Left lung (tissue), 10 donors: ENCODE data around the gene HIGD2A. TPM values are rescaled to one million over a fixed set of nuclear protein-coding genes. Genes with fewer than 3 reads are reported as not detected.

ENCODE experiments used
- ATAC-seq: fragments of 200-7000 bp; cut with Tn5 transposase; one replicate; pipeline ENCODE4 v1.9.1; 2020; ENCODE audit warnings: moderate library complexity
- DNase-seq, 4 donors: peaks; one replicate each; pipeline ENCODE4 v3.0.0-alpha.2; 2013 to 2020
- H3K27ac ChIP-seq, 2 donors: fragments of 200-600 bp; sonication (generic) in 1 of 2; one replicate each; pipeline versions ENCODE4 v1.5.0 to v1.8.0; 2020 to 2021
- H3K27me3 ChIP-seq, 2 donors: fragments of 200-600 bp; sonication (generic) in 1 of 2; one replicate each; pipeline versions ENCODE4 v1.5.0 to v1.8.0; 2020 to 2021
- H3K36me3 ChIP-seq, 2 donors: fragments of 200-600 bp; sonication (generic) in 1 of 2; one replicate each; pipeline versions ENCODE4 v1.5.0 to v1.8.0; 2020 to 2021
- H3K4me1 ChIP-seq, 2 donors: fragments of 200-600 bp; one replicate each; pipeline ENCODE4 v1.8.0; 2021
- H3K4me3 ChIP-seq, 2 donors: fragments of 200-600 bp; sonication (generic) in 1 of 2; one replicate each; pipeline versions ENCODE4 v1.5.0 to v1.8.0; 2020 to 2021; ENCODE audit warnings: mild to moderate bottlenecking in 1 of 2
- H3K9me3 ChIP-seq, 2 donors: fragments of 200-600 bp; sonication (generic) in 1 of 2; one replicate each; pipeline versions ENCODE4 v1.5.0 to v1.8.0; 2020 to 2021
- intact Hi-C, 2 donors: fragments of 100-400 bp; cut with DNase I; formaldehyde crosslinking; loops; one replicate each; pipeline versions ENCODE4 v1.11.2 to v1.14.2; 2022
- microRNA-seq, 2 donors: library from miRNA; unstranded; fragments of <30 nt; microRNA quantifications; one replicate each; pipeline ENCODE4, GENCODE V29; 2019
- polyA plus RNA-seq, 6 donors: library from polyadenylated mRNA; unstranded; fragments of 120-200 nt; gene quantifications; one replicate each; pipeline ENCODE4 v1.2.1, GENCODE V29; 2013; ENCODE audit not compliant: insufficient read length in 6 of 6
- total RNA-seq, 2 donors: library from RNA; stranded (reverse); fragmentation: NEBNext Ultra II Directional; extraction: Animal tissue kit (Norgen Biotek cat#: 25700); gene quantifications; one replicate each; pipeline ENCODE4 v1.2.1, GENCODE V29; 2021
- TF ChIP-seq, protein P1 (sequence below), 2 donors: fragments of 200-600 bp; sonication (generic) in 1 of 2; IDR thresholded peaks; one replicate each; pipeline versions ENCODE4 v1.5.0 to v1.8.0; 2021; ENCODE audit warnings: antibody characterized with exemption in 2 of 2
- donor health status: DM: no; HTN: yes; CAD: no.
- donor health status: DM: no; HTN: no; CAD: no.

The HIGD2A gene
- total and polyA plus RNA-seq, 8 donors = 77.7 to 110 (median 88.8) TPM

DNA sequence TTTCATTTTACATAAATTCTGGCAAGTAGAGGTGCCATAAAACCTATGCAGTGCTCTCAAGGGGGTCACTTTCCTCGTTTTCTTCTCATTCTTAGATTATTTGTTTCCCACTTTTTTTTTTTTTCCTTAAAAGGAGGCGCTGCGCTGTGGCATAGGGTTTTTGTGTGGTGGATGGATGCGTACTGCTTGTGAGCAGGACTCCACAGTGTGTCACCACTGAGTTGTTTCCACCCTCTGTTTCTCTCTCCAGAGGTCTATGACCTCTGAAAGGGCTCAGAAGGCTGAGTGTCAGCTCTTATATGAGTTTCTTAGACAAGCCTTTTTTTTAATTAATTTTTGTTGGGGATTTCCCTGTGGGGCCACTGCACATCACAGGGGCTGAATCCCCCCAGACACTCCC lies 41.4 kb downstream of the HIGD2A start:
- no peaks in the 10 kb centered on the region for H3K27me3 ChIP-seq
- DNase-seq = no peak
- H3K36me3 ChIP-seq = no peaks in the 10 kb centered on the region
- intact Hi-C loops = no loop called here
- TF ChIP-seq, protein P1, sequence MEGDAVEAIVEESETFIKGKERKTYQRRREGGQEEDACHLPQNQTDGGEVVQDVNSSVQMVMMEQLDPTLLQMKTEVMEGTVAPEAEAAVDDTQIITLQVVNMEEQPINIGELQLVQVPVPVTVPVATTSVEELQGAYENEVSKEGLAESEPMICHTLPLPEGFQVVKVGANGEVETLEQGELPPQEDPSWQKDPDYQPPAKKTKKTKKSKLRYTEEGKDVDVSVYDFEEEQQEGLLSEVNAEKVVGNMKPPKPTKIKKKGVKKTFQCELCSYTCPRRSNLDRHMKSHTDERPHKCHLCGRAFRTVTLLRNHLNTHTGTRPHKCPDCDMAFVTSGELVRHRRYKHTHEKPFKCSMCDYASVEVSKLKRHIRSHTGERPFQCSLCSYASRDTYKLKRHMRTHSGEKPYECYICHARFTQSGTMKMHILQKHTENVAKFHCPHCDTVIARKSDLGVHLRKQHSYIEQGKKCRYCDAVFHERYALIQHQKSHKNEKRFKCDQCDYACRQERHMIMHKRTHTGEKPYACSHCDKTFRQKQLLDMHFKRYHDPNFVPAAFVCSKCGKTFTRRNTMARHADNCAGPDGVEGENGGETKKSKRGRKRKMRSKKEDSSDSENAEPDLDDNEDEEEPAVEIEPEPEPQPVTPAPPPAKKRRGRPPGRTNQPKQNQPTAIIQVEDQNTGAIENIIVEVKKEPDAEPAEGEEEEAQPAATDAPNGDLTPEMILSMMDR (IDR thresholded peaks at IDR 0.05) = no peak
- no peak for ATAC-seq
- no peaks in the 10 kb centered on the region for H3K4me1 ChIP-seq
- no peak overlapping the region for H3K27ac ChIP-seq
- no peaks in the 10 kb centered on the region for H3K9me3 ChIP-seq
- no peak overlapping the region for H3K4me3 ChIP-seq

DNA sequence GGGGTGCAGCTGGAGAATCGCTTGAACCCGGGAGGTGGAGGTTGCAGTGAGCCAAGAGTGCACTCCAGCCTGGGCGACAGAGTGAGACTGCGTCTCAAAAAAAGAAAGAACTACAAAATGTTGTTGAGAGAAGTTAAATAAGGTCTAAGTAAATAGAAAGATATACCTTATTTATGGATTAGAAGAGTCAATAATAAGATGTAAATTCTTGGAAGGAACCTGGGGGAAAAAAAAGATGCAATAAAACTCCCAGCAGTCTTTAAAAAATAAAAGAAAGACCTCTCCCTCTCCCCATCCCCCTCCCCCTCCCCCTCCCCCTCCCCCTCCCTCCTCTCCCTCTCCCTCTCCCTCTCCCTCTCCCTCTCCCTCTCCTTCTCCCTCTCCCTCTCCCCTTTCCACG lies 44.2 kb downstream of the HIGD2A start:
- Histone ChIP-seq H3K4me1 (peaks cover 5 to 7% of the 10 kb centered on the region in 2 donors), H3K9me3 (no peaks in the 10 kb centered on the region), H3K4me3 (no peak overlapping the region), H3K27me3 (no peaks in the 10 kb centered on the region), H3K27ac (no peak overlapping the region), H3K36me3 (no peaks in the 10 kb centered on the region)
- intact Hi-C loops = no loop called here
- no peak for ATAC-seq
- DNase-seq = no peak
- TF ChIP-seq, protein P1 (IDR thresholded peaks at IDR 0.05) = no peak

DNA sequence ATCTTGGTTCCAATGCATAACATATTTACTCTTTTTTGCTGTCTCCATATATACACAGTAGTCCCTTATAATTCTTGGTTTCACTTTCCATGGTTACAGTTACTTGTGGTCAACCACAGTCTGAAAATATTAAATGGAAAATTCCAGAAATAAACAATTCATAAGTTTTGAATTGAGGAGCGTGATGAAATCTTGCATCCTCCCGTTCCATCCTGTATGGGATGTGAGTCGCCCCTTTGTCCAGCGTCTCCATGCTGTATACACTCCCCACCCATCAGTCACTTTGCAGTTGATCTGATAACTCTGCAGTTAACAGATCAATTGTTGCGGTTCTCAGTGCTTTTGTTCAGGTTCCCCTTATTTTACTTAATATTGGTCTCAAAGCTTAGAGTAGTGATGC lies 48.1 kb downstream of the HIGD2A start:
- Histone ChIP-seq H3K9me3 (no peaks in the 10 kb centered on the region), H3K27ac (peak overlapping the region in 1 of 2 donors; percentile 34), H3K36me3 (no peaks in the 10 kb centered on the region), H3K4me1 (peaks cover 5 to 7% of the 10 kb centered on the region in 2 donors), H3K4me3 (no peak overlapping the region), H3K27me3 (peaks cover 0 to 8% of the 10 kb centered on the region in 2 donors)
- ATAC-seq = no peak
- no peak for DNase-seq
- TF ChIP-seq, protein P1 (IDR thresholded peaks at IDR 0.05) = no peak
- intact Hi-C loops = no loop called here

DNA sequence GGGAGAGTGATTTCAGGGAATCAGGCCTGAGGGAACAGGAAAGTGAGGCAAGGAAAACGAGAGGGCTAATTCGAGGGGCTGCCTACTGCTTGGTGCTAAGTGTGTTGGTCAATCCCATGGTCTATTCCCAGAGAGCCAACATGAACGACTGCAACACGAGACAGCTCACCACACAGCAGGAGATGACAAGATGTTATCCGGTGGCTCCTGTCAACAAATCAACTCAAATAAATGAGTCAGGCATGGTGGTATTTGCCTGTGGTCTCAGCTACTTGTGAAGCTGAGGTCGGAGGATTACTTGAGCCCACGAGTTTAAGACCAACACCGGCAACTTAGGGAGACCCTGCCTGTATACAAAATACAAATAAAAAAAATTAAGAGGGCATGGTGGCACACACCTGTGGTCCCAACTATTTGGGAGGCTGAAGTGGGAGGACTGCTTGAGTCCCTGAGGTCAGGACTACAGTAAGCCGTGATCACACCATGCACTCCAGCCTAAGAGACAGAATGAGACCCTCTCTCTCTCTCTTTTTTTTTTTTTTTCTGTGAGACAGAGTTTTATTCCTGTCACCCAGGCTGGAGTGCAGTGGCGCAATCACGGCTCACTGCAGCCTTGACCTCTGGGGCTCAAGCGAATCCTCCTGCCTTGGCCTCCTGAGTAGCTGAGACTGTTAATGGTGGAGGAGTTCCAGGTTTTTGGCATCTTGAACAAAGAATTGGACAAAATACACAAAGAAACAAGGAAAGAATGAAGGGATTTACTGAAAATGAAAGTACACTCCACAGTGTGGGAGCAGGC lies 50.6 kb downstream of the HIGD2A start:
- Histone ChIP-seq H3K4me3 (no peak overlapping the region), H3K9me3 (no peaks in the 10 kb centered on the region), H3K27me3 (peaks cover 0 to 8% of the 10 kb centered on the region in 2 donors), H3K36me3 (no peaks in the 10 kb centered on the region), H3K27ac (no peak overlapping the region), H3K4me1 (peaks cover 5 to 7% of the 10 kb centered on the region in 2 donors)
- TF ChIP-seq, protein P1 (IDR thresholded peaks at IDR 0.05) = no peak
- ATAC-seq = no peak
- intact Hi-C loops = no loop called here
- no peak for DNase-seq

Small RNA genes lying within 50 kb of the gene (microRNA-seq; reads per million reads assigned to microRNA genes)
- gene MIR1271 = 2.2 to 4.4 reads per million in 2 donors

Other genes with a start within 250 kb of the HIGD2A start
- 10 to 100 TPM; 13.4 to 14.7 TPM for gene SIMC1, start 150.3 kb upstream of the HIGD2A start, total RNA-seq
- 10 to 100 TPM; 24.9 to 31.3 (median 28.1) TPM for gene SIMC1, start 150.3 kb upstream of the HIGD2A start, polyA plus RNA-seq
- 10 to 100 TPM; 74.5 to 91.7 TPM for gene KIAA1191, start 27.0 kb upstream of the HIGD2A start, total RNA-seq
- gene KIAA1191, start 27.0 kb upstream of the HIGD2A start, polyA plus RNA-seq = 100 to 1,000 TPM; 146 to 165 (median 162) TPM
- 1 to 10 TPM; 6.0 to 8.2 TPM for gene ARL10, start 23.3 kb upstream of the HIGD2A start, total RNA-seq
- gene ARL10, start 23.3 kb upstream of the HIGD2A start, polyA plus RNA-seq = 10 to 100 TPM; 16.5 to 20.1 (median 18.6) TPM
- gene NOP16, start 153 bp upstream of the HIGD2A start, total RNA-seq = 10 to 100 TPM; 14.9 to 24.0 TPM
- 10 to 100 TPM; 25.7 to 34.8 (median 31.4) TPM for gene NOP16, start 153 bp upstream of the HIGD2A start, polyA plus RNA-seq
- 100 to 1,000 TPM in 1 of 2 donors, 10 to 100 TPM in 1; 92.1 to 128 TPM for gene CLTB, start 27.8 kb downstream of the HIGD2A start, total RNA-seq
- gene CLTB, start 27.8 kb downstream of the HIGD2A start, polyA plus RNA-seq = 10 to 100 TPM; 41.0 to 58.2 (median 46.6) TPM
- gene FAF2, start 59.6 kb downstream of the HIGD2A start, total RNA-seq = 10 to 100 TPM; 33.9 to 39.1 TPM
- gene FAF2, start 59.6 kb downstream of the HIGD2A start, polyA plus RNA-seq = 10 to 100 TPM; 49.1 to 54.4 (median 51.9) TPM
- gene RNF44, start 148.7 kb downstream of the HIGD2A start, total RNA-seq = 10 to 100 TPM; 37.6 to 42.2 TPM
- gene RNF44, start 148.7 kb downstream of the HIGD2A start, polyA plus RNA-seq = 10 to 100 TPM; 37.9 to 61.7 (median 48.2) TPM
- gene CDHR2, start 160.6 kb downstream of the HIGD2A start, total RNA-seq = under 1 TPM in 1 of 2 donors, not detected in 1; 0.26 TPM
- under 1 TPM; 0.18 to 0.92 (median 0.46) TPM for gene CDHR2, start 160.6 kb downstream of the HIGD2A start, polyA plus RNA-seq
- 1 to 10 TPM; 2.1 to 2.6 TPM for gene GPRIN1, start 221.4 kb downstream of the HIGD2A start, total RNA-seq
- 1 to 10 TPM in 4 of 6 donors, under 1 TPM in 2; 0.70 to 1.4 (median 1.1) TPM for gene GPRIN1, start 221.4 kb downstream of the HIGD2A start, polyA plus RNA-seq
- gene SNCB, start 241.8 kb downstream of the HIGD2A start, total RNA-seq = not detected
- gene SNCB, start 241.8 kb downstream of the HIGD2A start, polyA plus RNA-seq = under 1 TPM; 0.21 to 0.68 (median 0.42) TPM
- gene EIF4E1B, start 241.9 kb downstream of the HIGD2A start, total RNA-seq = not detected
- under 1 TPM in 3 of 6 donors, not detected in 3; 0.07 to 0.10 (median 0.08) TPM for gene EIF4E1B, start 241.9 kb downstream of the HIGD2A start, polyA plus RNA-seq